HG02759 (cell line): ENCODE results near the gene HDGFL2.

Experiments
- ATAC-seq: cut with Tn5 transposase; IDR thresholded peaks from one replicate; pipeline ENCODE4 v1.9.1; 2021; ENCODE audit warnings: mild to moderate bottlenecking, moderate library complexity; ENCODE audit not compliant: unreplicated experiment

The HDGFL2 gene

DNA sequence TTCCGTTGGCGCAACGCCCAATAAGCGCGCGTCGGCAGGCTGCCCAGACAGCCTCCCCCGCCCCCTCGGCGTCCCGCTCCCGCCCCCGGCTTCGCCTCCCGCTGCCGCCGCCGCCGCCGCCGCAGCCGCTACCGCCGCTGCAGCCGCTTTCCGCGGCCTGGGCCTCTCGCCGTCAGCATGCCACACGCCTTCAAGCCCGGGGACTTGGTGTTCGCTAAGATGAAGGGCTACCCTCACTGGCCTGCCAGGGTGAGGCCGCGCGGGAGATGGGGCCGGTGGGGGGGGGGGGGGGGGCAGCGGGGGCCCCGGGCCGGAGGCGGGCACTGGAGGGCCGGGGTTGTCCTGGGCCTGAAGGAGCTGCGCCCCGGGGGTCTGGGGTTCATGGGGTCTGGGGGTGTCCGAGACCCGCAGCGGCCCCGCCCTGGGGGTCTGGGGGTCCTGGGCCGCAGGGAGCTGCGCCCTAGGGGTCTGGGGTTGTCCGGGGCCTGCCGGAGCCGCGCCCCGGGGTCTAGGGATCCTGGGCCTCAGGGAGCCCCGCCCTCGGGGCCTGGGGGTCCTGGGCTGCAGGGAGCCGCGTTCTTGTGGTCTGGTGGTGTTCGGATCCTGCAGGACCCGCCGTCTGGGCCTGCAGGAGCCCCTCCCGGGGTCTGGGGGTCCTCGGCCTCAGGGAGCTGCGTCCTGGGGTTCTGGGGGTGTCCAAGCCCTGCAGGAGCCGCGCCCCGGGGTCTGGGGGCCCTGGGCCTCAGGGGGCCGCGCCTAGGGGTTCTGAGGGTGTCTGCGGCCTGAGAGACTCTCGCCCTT lies at the start of gene HDGFL2:
TSS of gene HDGFL2 (plus strand) at position 124 of the 801 bp plus-strand sequence. CDS start at position 178, 54 bp downstream.
- ATAC-seq: no peak

DNA sequence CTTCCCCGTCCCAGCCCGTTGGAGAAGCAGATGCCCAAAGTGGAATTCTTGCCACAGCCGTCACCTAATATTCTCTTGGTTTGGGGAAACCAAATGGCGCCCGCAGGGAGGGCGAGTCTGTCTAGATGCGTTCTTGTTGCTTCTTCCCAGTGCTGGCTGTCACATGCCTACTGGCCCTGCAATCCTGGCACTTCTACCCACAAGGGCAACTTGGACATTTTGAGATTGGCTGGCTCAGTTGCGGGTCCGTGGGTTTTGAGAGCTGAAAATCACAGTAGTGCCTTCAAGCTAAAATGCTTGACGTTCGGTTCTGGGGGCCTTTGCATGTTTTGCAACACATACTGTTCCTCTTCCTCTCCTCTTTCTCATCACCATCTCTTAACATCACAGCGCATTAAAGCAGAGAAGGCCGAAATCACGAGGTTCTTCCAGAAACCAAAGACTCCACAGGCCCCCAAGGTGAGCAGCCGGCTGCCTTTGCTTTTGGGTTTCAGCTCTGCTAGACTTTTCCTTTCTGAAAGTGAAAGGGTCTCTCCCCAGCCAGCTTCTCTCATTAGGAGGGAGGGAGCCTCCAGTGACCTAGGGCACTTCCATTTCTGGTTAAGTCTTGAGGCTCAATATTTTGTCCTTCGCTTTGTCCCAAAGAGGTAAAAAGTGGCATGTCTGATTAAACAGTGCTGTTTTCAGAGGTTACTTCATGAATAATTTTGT lies 48.5 kb upstream of the HDGFL2 start:
- ATAC-seq: no peak

GRCh38 chr19:4425537-4425936 lies 46.6 kb upstream of the HDGFL2 start:
- no peak for ATAC-seq

DNA sequence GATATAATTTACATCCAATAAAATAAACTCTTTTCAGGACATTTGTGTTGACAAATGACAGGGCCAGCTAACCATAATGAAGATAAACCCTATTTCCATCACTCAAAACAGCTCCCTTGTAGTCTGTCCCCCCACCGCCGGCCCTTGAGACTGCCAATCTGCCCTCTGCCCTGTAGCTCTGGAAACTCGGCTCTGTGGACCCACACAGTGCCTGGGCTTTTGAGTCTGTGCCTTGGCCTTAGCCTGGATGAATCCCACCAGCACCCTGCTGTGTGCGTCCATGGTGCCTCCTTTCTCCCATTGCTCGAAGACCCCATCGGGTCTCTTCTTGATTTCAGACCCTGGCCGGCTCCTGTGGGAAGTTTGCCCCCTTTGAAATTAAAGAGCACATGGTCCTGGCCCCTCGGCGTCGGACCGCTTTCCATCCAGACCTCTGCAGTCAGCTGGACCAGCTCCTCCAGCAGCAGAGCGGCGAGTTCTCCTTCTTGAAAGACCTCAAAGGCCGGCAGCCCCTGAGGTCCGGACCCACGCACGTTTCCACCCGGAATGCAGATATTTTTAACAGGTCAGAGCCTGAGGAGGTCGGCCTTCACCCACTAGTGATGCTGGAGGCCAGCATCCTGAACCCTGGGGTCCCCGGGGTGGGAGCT lies 43.6 kb upstream of the HDGFL2 start:
- ATAC-seq: no peak

- ATAC-seq: no peak
These were observed 42.8 kb upstream of the HDGFL2 start for GRCh38 chr19:4429256-4429655.

DNA sequence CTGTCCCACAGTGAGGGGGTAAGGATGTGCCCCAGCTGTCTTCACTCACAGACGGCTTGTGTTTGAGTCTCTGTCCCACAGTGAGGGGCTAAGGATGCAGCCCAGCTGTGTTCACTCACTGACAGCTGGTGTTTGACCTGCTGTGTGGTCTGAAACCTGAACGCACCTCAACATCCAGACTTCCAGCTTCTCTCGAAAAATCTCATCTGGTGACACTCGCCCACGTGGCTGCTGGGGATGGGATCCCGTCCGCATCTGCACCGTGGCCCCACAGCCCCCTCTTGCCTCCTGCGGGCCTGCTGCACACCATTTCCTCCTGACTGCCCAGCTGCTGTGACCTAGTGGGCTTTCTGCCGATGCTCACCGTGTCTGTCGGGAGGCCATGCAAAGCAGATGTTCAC lies 42.3 kb upstream of the HDGFL2 start:
- no peak for ATAC-seq

- no peak for ATAC-seq
These were observed 41.3 kb upstream of the HDGFL2 start for GRCh38 chr19:4430760-4431159.

- no peak for ATAC-seq
These were observed 40.8 kb upstream of the HDGFL2 start for GRCh38 chr19:4431296-4431695.

DNA sequence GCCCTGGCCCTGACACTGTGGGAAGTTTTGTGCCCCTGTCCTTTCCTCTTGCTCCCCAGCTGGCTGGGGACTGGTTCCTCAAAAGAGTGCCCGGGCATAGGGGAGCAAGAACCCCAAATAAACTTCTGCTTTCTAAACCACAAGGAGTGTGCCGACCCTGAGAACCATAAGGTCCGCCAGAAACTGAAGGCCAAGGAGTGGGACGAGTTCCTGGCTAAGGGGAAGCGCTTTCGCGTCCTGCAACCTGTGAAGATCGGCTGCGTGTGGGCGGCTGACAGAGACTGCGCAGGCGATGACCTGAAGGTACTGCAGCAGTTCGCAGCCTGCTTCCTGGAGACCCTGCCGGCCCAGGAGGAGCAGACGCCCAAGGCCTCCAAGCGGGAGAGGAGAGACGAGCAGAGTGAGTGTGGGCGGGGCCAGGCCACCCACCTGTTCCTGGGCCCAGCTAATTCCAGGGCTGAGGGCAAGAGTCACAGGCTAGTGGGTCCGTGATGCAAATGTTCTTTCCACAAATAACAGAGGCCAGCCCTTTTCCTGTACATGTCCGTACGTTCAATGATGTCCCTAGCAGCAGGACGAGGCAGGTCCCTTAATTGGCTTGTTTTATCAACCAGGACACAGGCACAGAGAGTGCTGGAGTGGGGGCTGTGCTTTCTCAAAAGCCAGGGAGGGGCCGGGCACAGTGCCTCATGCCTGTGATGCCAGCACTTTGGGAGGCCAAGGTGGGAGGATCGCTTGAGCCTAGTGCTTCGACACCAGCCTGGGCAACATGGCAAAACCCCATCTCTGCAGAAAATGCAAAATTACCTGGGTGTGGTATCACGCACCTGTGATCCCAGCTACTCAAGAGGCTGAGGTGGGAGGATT lies 40.1 kb upstream of the HDGFL2 start:
- no peak for ATAC-seq

DNA sequence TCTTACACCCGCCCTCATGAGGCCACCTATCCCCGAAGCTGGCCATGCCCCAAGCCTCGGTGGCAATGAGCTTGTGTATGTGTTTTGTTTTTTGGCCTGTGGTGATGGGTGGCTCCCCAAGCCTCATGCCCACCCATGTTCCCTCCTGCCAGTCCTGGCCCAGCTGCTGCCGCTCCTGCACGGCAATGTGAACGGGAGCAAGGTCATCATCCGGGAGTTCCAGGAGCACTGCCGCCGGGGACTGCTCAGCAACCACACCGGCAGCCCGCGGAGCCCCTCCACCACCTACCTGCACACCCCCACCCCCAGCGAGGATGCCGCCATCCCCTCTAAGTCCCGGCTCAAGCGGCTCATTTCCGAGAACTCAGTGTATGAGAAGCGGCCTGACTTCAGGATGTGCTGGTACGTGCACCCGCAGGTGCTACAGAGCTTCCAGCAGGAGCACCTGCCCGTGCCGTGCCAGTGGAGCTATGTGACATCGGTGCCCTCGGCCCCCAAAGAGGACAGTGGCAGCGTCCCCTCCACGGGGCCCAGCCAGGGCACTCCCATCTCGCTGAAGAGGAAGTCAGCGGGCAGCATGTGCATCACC lies 39.1 kb upstream of the HDGFL2 start:
- ATAC-seq: no peak

DNA sequence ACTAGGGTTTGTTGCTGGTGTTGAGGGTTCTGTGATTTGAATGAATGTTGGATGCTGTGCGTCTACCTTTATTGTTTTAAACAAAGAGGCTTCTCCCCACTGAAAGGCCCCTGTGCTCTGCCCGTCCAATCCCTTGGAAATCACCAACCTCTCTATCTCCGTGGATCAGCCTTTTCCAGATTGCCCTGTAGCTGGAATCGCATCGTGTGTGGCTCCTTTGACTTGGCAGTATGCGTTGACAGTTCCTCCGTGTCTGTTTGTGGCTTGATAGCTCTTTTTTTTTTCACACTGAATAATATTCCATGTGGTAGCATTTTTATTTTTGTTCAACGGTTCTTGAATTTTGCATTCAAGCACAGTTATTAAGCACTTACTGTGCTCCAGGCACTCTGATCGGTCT lies 37.7 kb upstream of the HDGFL2 start:
- no peak for ATAC-seq

- ATAC-seq: no peak
These were observed 35.9 kb upstream of the HDGFL2 start for GRCh38 chr19:4436231-4436630.

DNA sequence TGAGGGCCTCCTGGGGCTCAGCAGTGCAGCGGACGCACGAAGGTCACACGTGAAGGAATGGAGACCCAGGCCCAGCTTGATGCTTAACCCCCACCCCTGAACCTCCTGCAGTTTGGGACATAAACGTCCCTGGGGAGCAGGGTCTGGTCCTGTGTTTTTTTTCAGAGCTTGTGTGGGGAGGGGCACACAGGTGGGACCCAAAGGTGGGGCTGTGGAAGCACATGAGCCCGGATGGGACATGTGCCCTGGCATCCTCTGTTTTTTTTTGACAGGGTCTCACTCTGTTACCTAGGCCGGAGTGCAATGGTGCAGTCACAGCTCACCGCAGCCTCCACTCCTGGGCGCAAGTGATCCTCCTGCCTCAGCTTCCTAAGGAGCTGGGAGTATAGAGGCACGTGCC lies 35.0 kb upstream of the HDGFL2 start:
- no peak for ATAC-seq

GRCh38 chr19:4439243-4439642 lies 32.9 kb upstream of the HDGFL2 start:
- ATAC-seq: no peak

DNA sequence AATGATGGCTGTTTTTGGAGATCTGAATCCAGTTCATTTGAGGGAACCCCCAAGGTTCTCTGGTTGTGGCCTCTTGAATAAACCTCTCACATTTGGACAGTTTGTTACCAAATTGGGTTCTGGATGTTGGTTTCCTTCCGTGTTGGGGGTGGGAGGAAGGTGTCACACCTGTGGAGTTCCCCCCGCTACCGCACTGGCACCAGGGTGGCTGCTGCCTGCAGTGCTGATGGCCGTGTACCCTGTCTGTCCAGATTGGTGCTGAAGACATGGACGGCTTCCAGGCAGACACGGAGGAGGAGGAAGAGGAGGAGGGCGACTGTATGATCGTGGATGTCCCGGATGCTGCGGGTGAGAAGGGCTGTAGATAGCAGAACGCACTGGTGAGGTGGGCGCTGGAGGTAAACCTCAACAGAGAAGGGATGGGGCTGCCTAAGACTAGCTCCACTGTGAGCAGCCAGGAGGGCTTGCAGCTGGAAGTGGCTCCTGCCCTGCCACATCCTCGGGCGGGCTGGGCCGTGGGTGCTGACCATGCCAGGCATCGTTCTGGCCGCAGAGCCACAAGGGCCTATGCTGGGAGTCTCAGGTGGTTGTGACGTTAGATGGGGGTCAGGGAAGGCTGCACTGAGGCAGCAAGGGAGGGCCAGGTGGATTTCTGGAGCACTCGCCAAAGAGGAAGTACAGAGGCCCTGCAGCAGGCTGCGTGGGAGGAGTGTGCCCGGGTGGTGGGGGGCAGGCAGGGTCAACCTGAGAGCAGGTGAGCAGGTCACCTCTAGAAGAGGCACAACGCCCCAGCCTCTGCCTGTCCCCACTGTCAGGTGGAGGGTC lies 29.9 kb upstream of the HDGFL2 start:
- ATAC-seq: no peak

GRCh38 chr19:4442819-4443146 lies 29.3 kb upstream of the HDGFL2 start:
- ATAC-seq: no peak

GRCh38 chr19:4443188-4443587 lies 28.9 kb upstream of the HDGFL2 start:
- no peak for ATAC-seq

DNA sequence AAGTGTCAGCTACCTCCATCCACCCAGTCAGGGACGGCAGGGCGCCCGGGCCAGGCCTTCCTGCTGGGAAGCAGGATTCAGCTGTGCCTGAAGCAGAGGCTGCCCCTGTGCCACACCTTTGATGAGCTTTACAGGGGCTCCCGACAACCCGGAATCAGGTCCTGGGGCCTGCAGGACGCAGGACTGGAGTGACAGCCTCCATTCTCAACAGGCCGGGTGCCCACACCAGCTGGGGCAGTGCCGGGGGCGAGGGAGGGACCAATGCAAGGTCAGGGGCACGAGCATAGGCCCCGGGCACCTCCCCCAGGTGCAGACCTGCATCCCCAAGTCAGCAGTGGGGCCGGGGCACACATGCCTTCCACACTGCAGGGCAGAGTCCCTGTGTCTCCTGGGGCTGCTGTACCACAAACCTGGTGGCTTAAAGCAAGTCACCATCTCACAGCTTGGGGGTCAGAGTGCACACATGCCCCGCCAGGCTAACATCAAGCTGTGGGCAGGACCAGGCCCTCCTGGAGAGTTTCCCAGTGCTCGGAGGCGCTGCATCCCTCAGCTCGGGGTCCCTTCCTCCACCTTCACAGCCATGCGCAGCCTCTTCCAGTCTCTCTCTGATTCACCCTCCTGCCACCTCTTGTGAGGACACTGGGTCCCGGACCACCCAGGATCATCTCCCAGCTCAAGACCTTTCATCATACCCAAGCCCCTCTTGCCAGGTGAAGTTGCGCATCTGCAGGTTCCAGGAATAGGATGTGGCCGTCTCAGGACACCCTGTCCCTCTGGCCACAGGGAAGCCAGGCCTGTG lies 27.9 kb upstream of the HDGFL2 start:
- ATAC-seq: no peak
